ENCODE data around the gene ID3. TPM values are rescaled to one million over a fixed set of nuclear protein-coding genes. Genes with fewer than 3 reads are reported as not detected.
A peak's percentile ranks its signal among the peaks of the same experiment; 100 is the strongest.

The ID3 gene
- total and polyA plus RNA-seq, 9 of the 15 experiments (the other 6 are each of a cell fraction or from before 2014, with no cell fraction given), result 6.8 to 59.8 (median 23.5) TPM

DNA sequence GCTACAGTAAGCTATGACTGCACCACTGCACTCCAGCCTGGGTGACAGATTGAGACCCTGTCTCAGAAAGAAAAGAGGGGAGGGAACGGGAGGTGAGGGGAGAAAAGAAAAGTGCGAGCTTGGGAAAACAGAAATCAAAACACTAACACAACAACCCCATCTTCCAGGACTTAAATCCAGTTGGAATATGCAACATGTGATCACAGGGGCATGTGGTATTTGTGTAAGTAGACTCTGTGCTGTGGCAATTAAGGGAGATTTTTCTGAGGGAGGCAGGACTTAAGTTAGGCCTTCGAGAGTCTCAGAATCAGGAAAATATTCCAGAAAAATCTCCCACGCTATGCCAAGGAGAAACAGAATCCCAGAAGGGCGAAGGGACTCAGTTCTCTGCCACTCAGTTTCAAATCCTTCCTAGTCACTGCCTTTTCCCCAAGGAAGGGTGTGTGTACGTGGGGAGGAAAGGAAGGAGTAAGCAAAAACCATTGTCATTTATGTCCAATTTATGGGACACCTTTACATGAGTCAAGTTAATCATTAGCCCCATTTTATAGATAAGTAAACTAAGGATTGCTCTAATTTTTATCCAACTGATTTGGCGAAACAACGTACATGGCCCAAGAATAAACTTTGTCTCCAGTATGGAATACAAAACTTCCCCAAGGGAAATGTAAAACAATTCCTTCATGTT, 12.3 kb downstream of the ID3 start (continued):
- TF ChIP-seq, protein P1, sequence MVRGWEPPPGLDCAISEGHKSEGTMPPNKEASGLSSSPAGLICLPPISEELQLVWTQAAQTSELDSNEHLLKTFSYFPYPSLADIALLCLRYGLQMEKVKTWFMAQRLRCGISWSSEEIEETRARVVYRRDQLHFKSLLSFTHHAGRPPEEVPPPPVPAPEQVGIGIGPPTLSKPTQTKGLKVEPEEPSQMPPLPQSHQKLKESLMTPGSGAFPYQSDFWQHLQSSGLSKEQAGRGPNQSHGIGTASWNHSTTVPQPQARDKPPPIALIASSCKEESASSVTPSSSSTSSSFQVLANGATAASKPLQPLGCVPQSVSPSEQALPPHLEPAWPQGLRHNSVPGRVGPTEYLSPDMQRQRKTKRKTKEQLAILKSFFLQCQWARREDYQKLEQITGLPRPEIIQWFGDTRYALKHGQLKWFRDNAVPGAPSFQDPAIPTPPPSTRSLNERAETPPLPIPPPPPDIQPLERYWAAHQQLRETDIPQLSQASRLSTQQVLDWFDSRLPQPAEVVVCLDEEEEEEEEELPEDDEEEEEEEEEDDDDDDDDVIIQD (CRISPR knock-in tag; IDR thresholded peaks at IDR 0.05), result no peak
- no peak for TF ChIP-seq KDM4B (IDR thresholded peaks at IDR 0.05; ENCODE audit: borderline replicate concordance in 2 of 2, low read depth in 1 of 2)
- TF ChIP-seq, protein P2, sequence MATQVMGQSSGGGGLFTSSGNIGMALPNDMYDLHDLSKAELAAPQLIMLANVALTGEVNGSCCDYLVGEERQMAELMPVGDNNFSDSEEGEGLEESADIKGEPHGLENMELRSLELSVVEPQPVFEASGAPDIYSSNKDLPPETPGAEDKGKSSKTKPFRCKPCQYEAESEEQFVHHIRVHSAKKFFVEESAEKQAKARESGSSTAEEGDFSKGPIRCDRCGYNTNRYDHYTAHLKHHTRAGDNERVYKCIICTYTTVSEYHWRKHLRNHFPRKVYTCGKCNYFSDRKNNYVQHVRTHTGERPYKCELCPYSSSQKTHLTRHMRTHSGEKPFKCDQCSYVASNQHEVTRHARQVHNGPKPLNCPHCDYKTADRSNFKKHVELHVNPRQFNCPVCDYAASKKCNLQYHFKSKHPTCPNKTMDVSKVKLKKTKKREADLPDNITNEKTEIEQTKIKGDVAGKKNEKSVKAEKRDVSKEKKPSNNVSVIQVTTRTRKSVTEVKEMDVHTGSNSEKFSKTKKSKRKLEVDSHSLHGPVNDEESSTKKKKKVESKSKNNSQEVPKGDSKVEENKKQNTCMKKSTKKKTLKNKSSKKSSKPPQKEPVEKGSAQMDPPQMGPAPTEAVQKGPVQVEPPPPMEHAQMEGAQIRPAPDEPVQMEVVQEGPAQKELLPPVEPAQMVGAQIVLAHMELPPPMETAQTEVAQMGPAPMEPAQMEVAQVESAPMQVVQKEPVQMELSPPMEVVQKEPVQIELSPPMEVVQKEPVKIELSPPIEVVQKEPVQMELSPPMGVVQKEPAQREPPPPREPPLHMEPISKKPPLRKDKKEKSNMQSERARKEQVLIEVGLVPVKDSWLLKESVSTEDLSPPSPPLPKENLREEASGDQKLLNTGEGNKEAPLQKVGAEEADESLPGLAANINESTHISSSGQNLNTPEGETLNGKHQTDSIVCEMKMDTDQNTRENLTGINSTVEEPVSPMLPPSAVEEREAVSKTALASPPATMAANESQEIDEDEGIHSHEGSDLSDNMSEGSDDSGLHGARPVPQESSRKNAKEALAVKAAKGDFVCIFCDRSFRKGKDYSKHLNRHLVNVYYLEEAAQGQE (IDR thresholded peaks at IDR 0.05; ENCODE audit: borderline replicate concordance), result no peak
- TF ChIP-seq, protein P2 (CRISPR knock-in tag; IDR thresholded peaks at IDR 0.05; ENCODE audit: low read depth), result no peak
- no peak for TF ChIP-seq TAF7 (tag; IDR thresholded peaks at IDR 0.05)
- TF ChIP-seq SP1 (CRISPR knock-in tag; IDR thresholded peaks at IDR 0.05), result peak; percentile 21; the same call in 1 of the 2 replicates
- TF ChIP-seq, protein P3, sequence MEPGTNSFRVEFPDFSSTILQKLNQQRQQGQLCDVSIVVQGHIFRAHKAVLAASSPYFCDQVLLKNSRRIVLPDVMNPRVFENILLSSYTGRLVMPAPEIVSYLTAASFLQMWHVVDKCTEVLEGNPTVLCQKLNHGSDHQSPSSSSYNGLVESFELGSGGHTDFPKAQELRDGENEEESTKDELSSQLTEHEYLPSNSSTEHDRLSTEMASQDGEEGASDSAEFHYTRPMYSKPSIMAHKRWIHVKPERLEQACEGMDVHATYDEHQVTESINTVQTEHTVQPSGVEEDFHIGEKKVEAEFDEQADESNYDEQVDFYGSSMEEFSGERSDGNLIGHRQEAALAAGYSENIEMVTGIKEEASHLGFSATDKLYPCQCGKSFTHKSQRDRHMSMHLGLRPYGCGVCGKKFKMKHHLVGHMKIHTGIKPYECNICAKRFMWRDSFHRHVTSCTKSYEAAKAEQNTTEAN (CRISPR knock-in tag; IDR thresholded peaks at IDR 0.05), result no peak
- TF ChIP-seq RBM25 (IDR thresholded peaks at IDR 0.05; ENCODE audit: low read depth, low read length, severe bottlenecking), result peak; percentile 95
- no peak for TF ChIP-seq KDM5B (IDR thresholded peaks at IDR 0.05; ENCODE audit: insufficient replicate concordance, low read depth, low read length)
- no peak for TF ChIP-seq CREB1 (IDR thresholded peaks at IDR 0.05)
- no peak for TF ChIP-seq CREB1 (CRISPR knock-in tag; IDR thresholded peaks at IDR 0.05)
- TF ChIP-seq POLR3G (IDR thresholded peaks at IDR 0.05; ENCODE audit: extremely low read depth, insufficient read length, insufficient replicate concordance), result no peak
- peak; percentile 71; the same call in 1 of the 2 replicates for TF ChIP-seq SMARCA5 (IDR thresholded peaks at IDR 0.05)
- TF ChIP-seq BCOR (IDR thresholded peaks at IDR 0.05), result peak; percentile 95
- no peak for TF ChIP-seq SMARCB1 (IDR thresholded peaks at IDR 0.05; ENCODE audit: insufficient read length, low read depth)
- peak; percentile 62 to 78; a peak in 3 of 4 replicates for TF ChIP-seq KDM1A (IDR thresholded peaks at IDR 0.05)
- no peak for TF ChIP-seq RFX5 (IDR thresholded peaks at IDR 0.05; ENCODE audit: low read depth, low read length)
